IPS-18c (cell line): ENCODE results near the gene MPIG6B.

Source experiments
- H3K4me3 ChIP-seq: 2 replicates; pipeline ENCODE4 v1.7.0; 2013; ENCODE audit warnings: low read depth, mild to moderate bottlenecking, low read length, moderate library complexity; ENCODE audit not compliant: insufficient read depth
- H3K9me3 ChIP-seq: one replicate; pipeline ENCODE4 v1.6.1; 2013; ENCODE audit warnings: mild to moderate bottlenecking, low read length, moderate library complexity; ENCODE audit not compliant: control insufficient read depth, insufficient read depth

MPIG6B gene

GRCh38 chr6:31713991-31714684 lies 9.0 kb upstream of the MPIG6B start:
- Histone ChIP-seq H3K4me3 (no peak overlapping the region), H3K9me3 (no peaks in the 10 kb centered on the region)

GRCh38 chr6:31715022-31715958 lies 7.9 kb upstream of the MPIG6B start, which contains the start of gene LY6G6D:
Gene LY6G6D, plus strand, starts transcription at chr6:31715348. Its CDS starts 8 bp downstream, at chr6:31715356.
- Histone ChIP-seq H3K4me3 (no peak within 1 kb of the TSS), H3K9me3 (no peaks in the 10 kb centered on the region)

- H3K4me3 ChIP-seq, result no peak overlapping the region
- no peaks in the 10 kb centered on the region for H3K9me3 ChIP-seq
These were observed 5.5 kb upstream of the MPIG6B start for GRCh38 chr6:31717499-31718222.

GRCh38 chr6:31718265-31718664 lies 4.9 kb upstream of the MPIG6B start:
- Histone ChIP-seq H3K4me3 (no peak overlapping the region), H3K9me3 (no peaks in the 10 kb centered on the region)

- Histone ChIP-seq H3K4me3 (no peak overlapping the region), H3K9me3 (no peaks in the 10 kb centered on the region)
These were observed 4.2 kb upstream of the MPIG6B start for GRCh38 chr6:31719001-31719400.

- no peaks in the 10 kb centered on the region for H3K9me3 ChIP-seq
These were observed 2.9 kb upstream of the MPIG6B start for GRCh38 chr6:31720196-31720770.

GRCh38 chr6:31721351-31722020 lies 1.7 kb upstream of the MPIG6B start, which contains the start of gene LY6G6C:
Gene LY6G6C, minus strand, starts transcription at chr6:31721746. Its CDS starts 67 bp downstream, at chr6:31721679.
- no peaks in the 10 kb centered on the region for H3K9me3 ChIP-seq
- H3K4me3 ChIP-seq, result no peak within 1 kb of the TSS

More at GRCh38 chr6:31720196-31720770, 2.9 kb upstream of the MPIG6B start:
- H3K4me3 ChIP-seq, result no peak overlapping the region

GRCh38 chr6:31722173-31722572 lies 1.0 kb upstream of the MPIG6B start:
- H3K9me3 ChIP-seq, result no peaks in the 10 kb centered on the region
- H3K4me3 ChIP-seq, result no peak overlapping the region

GRCh38 chr6:31723980-31724691 lies 963 bp downstream of the MPIG6B start:
- Histone ChIP-seq H3K4me3 (no peak overlapping the region), H3K9me3 (no peaks in the 10 kb centered on the region)

GRCh38 chr6:31725502-31726350 lies 2.6 kb downstream of the MPIG6B start:
- H3K4me3 ChIP-seq, result no peak overlapping the region
- no peaks in the 10 kb centered on the region for H3K9me3 ChIP-seq

GRCh38 chr6:31727034-31727716 lies 4.0 kb downstream of the MPIG6B start:
- Histone ChIP-seq H3K9me3 (no peaks in the 10 kb centered on the region), H3K4me3 (no peak overlapping the region)

- Histone ChIP-seq H3K4me3 (0 out of 2 replicates have a peak overlapping the region, but pooled peaks have one; percentile 90), H3K9me3 (no peaks in the 10 kb centered on the region)
These were observed 4.8 kb downstream of the MPIG6B start for GRCh38 chr6:31727717-31728671.

GRCh38 chr6:31728767-31729514 lies 5.8 kb downstream of the MPIG6B start, which contains the start of gene DDAH2:
Gene DDAH2, minus strand, starts transcription at chr6:31729299. Its CDS starts 138 bp downstream, at chr6:31729161.
- H3K9me3 ChIP-seq, result no peaks in the 10 kb centered on the region
- peak within 1 kb of the TSS; percentile 90 for H3K4me3 ChIP-seq
